Measurements from ENCODE around the gene COL4A1.

DNA sequence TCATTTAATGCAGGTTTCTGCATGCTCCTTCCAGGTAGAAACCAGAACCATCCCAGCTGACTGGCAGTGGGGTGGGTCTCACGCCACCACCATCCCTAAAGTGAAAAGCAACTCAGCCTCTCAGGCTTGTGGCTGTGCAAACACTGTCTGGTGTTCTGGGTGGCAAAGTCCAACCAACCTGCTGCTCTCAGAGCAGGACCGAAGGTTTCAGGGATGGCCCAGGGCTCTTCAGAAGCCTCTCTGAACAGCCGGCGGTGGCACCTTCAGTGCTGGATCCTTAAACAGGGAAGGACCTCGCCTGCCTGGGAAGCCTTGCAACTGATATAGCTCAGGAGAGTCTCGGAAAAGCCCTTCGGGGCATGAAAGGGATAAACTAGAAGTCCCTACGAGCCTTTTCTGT lies 100.8 kb downstream of the COL4A1 start:
- TF ChIP-seq, protein P1, sequence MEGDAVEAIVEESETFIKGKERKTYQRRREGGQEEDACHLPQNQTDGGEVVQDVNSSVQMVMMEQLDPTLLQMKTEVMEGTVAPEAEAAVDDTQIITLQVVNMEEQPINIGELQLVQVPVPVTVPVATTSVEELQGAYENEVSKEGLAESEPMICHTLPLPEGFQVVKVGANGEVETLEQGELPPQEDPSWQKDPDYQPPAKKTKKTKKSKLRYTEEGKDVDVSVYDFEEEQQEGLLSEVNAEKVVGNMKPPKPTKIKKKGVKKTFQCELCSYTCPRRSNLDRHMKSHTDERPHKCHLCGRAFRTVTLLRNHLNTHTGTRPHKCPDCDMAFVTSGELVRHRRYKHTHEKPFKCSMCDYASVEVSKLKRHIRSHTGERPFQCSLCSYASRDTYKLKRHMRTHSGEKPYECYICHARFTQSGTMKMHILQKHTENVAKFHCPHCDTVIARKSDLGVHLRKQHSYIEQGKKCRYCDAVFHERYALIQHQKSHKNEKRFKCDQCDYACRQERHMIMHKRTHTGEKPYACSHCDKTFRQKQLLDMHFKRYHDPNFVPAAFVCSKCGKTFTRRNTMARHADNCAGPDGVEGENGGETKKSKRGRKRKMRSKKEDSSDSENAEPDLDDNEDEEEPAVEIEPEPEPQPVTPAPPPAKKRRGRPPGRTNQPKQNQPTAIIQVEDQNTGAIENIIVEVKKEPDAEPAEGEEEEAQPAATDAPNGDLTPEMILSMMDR (IDR thresholded peaks at IDR 0.05; ENCODE audit: insufficient read depth, low read depth, low read length): no peak
- TF ChIP-seq EZH2 (IDR thresholded peaks at IDR 0.05; ENCODE audit: insufficient read depth, low read length): no peak
